NCI-H526 treated with DMSO at 0.1 percent for 48 hours (cell line): Measurements from ENCODE around the gene ARHGAP10.
"Not testable (repeated sequence)": the region's sequence is repeated elsewhere in the genome, so short reads cannot be mapped to it uniquely, and the experiment has no call there.

Source experiments
- DNase-seq: peaks from one replicate; lab custom pipeline; 2025; lab: John Stamatoyannopoulos, UW

Gene ARHGAP10

GRCh38 chr4:147985376-147985775 lies 253.5 kb downstream of the ARHGAP10 start:
- DNase-seq: no peak

GRCh38 chr4:147987252-147987651 lies 255.4 kb downstream of the ARHGAP10 start:
- no peak for DNase-seq

GRCh38 chr4:147991543-147992283 lies 259.8 kb downstream of the ARHGAP10 start:
- DNase-seq: no peak

GRCh38 chr4:147994076-147994475 lies 262.2 kb downstream of the ARHGAP10 start:
- DNase-seq: no peak

- no peak for DNase-seq
Measured at GRCh38 chr4:147994491-147995385, 262.9 kb downstream of the ARHGAP10 start.

- no peak for DNase-seq
Measured at GRCh38 chr4:147996859-147997258, 265.0 kb downstream of the ARHGAP10 start.

- DNase-seq: not testable (repeated sequence)
Measured at GRCh38 chr4:148000038-148000437, 268.1 kb downstream of the ARHGAP10 start.

GRCh38 chr4:148004228-148004857 lies 272.5 kb downstream of the ARHGAP10 start:
- DNase-seq: no peak

- DNase-seq: no peak
Measured at GRCh38 chr4:148006001-148006400, 274.1 kb downstream of the ARHGAP10 start.

- no peak for DNase-seq
Measured at GRCh38 chr4:148007314-148007760, 275.4 kb downstream of the ARHGAP10 start.

GRCh38 chr4:148007792-148008191 lies 275.9 kb downstream of the ARHGAP10 start:
- no peak for DNase-seq

- no peak for DNase-seq
Measured at GRCh38 chr4:148015058-148015457, 283.2 kb downstream of the ARHGAP10 start.

GRCh38 chr4:148015468-148015867 lies 283.6 kb downstream of the ARHGAP10 start:
- no peak for DNase-seq

- no peak for DNase-seq
Measured at GRCh38 chr4:148016063-148016637, 284.3 kb downstream of the ARHGAP10 start.

GRCh38 chr4:148017801-148018200 lies 285.9 kb downstream of the ARHGAP10 start:
- DNase-seq: no peak

GRCh38 chr4:148021686-148022085 lies 289.8 kb downstream of the ARHGAP10 start:
- DNase-seq: no peak

- no peak for DNase-seq
Measured at GRCh38 chr4:148022975-148023374, 291.1 kb downstream of the ARHGAP10 start.

- DNase-seq: no peak
Measured at GRCh38 chr4:148023512-148024181, 291.8 kb downstream of the ARHGAP10 start.

- DNase-seq: no peak
Measured at GRCh38 chr4:148025981-148026380, 294.1 kb downstream of the ARHGAP10 start.

- no peak for DNase-seq
Measured at GRCh38 chr4:148027201-148027600, 295.3 kb downstream of the ARHGAP10 start.

GRCh38 chr4:148029781-148030180 lies 297.9 kb downstream of the ARHGAP10 start:
- no peak for DNase-seq
